ENCODE results near the gene FLNB.

DNA sequence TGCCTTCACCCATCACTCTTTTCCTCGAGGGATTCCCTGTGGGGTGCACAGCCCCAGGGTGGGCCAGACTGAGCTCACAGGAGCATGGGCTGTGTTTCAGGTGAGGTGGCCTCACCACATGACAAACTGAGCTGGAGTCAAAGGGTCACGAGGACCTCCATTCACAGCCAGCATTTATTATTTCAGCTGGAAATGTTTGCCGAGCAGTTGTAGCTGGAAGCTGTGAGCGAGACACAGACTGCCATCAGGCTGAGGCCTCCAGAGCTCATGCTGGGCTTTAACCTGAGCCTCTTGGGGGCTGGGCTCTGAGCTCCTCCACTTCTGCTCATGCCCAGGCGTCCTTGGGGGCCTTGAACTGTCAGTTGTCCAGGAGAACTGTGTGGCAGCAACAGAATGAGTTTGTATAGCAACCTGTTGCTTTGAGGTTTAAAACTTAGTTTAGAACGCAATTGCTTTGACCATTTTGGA lies 57.5 kb downstream of the FLNB start:
- no peak for TF ChIP-seq EP300 (IDR thresholded peaks at IDR 0.05; ENCODE audit: borderline replicate concordance in 1 of 2, low read depth in 2 of 2, low read length in 2 of 2)
- TF ChIP-seq, protein P1, sequence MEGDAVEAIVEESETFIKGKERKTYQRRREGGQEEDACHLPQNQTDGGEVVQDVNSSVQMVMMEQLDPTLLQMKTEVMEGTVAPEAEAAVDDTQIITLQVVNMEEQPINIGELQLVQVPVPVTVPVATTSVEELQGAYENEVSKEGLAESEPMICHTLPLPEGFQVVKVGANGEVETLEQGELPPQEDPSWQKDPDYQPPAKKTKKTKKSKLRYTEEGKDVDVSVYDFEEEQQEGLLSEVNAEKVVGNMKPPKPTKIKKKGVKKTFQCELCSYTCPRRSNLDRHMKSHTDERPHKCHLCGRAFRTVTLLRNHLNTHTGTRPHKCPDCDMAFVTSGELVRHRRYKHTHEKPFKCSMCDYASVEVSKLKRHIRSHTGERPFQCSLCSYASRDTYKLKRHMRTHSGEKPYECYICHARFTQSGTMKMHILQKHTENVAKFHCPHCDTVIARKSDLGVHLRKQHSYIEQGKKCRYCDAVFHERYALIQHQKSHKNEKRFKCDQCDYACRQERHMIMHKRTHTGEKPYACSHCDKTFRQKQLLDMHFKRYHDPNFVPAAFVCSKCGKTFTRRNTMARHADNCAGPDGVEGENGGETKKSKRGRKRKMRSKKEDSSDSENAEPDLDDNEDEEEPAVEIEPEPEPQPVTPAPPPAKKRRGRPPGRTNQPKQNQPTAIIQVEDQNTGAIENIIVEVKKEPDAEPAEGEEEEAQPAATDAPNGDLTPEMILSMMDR (IDR thresholded peaks at IDR 0.05; ENCODE audit: control extremely low read depth in 1 of 3, insufficient read depth in 1 of 3, low read depth in 1 of 3, low read length in 3 of 3): no peak
- no peak for TF ChIP-seq GTF2F1 (IDR thresholded peaks at IDR 0.05; ENCODE audit: borderline replicate concordance, low read depth, low read length)
- TF ChIP-seq RNF2 (IDR thresholded peaks at IDR 0.05; ENCODE audit: borderline replicate concordance, low read depth, low read length, missing control alignments, poor library complexity, severe bottlenecking): no peak
- no peak for TF ChIP-seq CHD2 (IDR thresholded peaks at IDR 0.05; ENCODE audit: low read length)
- no peak for TF ChIP-seq KDM5A (IDR thresholded peaks at IDR 0.05; ENCODE audit: low read length)
